SK-N-SH treated with all-trans-retinoic acid at 6 μM for 48 hours (cell line): Measurements from ENCODE around the gene ZFHX3.

Source experiments
- ATAC-seq: fragments of 200-7000 bp; cut with Tn5 transposase; 3 replicates; pipeline ENCODE4 v1.9.1; 2020; ENCODE audit warnings: mild to moderate bottlenecking, moderate library complexity
- ARNTL ChIP-seq: fragments of 450-650 bp; formaldehyde crosslinking; IDR thresholded peaks from 2 replicates; pipeline ENCODE4 v1.5.0; 2020; ENCODE audit warnings: low read depth, mild to moderate bottlenecking, moderate library complexity, borderline replicate concordance
- BACH2 ChIP-seq: fragments of 250-450 bp; sonication (Bioruptor Pico); IDR thresholded peaks from 2 replicates; pipeline ENCODE4 v1.9.0; 2021; ENCODE audit warnings: mild to moderate bottlenecking, borderline replicate concordance
- CREB5 ChIP-seq: fragments of 250-450 bp; sonication (Bioruptor Pico); IDR thresholded peaks from 2 replicates; pipeline ENCODE4 v1.5.1; 2020; ENCODE audit warnings: low read depth, mild to moderate bottlenecking, moderate library complexity
- CSDC2 ChIP-seq: fragments of 250-450 bp; sonication (Bioruptor Pico); IDR thresholded peaks from 2 replicates; pipeline ENCODE4 v1.5.0; 2020; ENCODE audit warnings: mild to moderate bottlenecking, moderate library complexity
- ESRRG ChIP-seq: fragments of 250-450 bp; sonication (Bioruptor Pico); IDR thresholded peaks from 2 replicates; pipeline ENCODE4 v1.6.1; 2021; ENCODE audit warnings: mild to moderate bottlenecking
- GLIS3 ChIP-seq: fragments of 250-450 bp; sonication (Bioruptor Pico); IDR thresholded peaks from 2 replicates; pipeline ENCODE4 v1.5.0; 2020; ENCODE audit warnings: mild to moderate bottlenecking, moderate library complexity
- ISL1 ChIP-seq: fragments of 250-450 bp; sonication (Bioruptor Pico); IDR thresholded peaks from 2 replicates; pipeline ENCODE4 v2.1.2; 2022; ENCODE audit warnings: mild to moderate bottlenecking, moderate library complexity
- OSR1 ChIP-seq: fragments of 250-450 bp; sonication (Bioruptor Pico); IDR thresholded peaks from 2 replicates; pipeline ENCODE4 v1.8.0; 2022; ENCODE audit warnings: moderate library complexity, mild to moderate bottlenecking, inconsistent platforms
- PPARA ChIP-seq: fragments of 250-450 bp; sonication (Bioruptor Pico); IDR thresholded peaks from 2 replicates; pipeline ENCODE4 v1.5.0; 2020; ENCODE audit warnings: mild to moderate bottlenecking, borderline replicate concordance
- RARB ChIP-seq: fragments of 250-450 bp; sonication (Bioruptor Pico); IDR thresholded peaks from 2 replicates; pipeline ENCODE4 v1.8.0; 2021; ENCODE audit warnings: mild to moderate bottlenecking, moderate library complexity
- SNAI2 ChIP-seq: fragments of 250-450 bp; sonication (Bioruptor Pico); IDR thresholded peaks from 2 replicates; pipeline ENCODE4 v1.5.0; 2020; ENCODE audit warnings: mild to moderate bottlenecking, moderate library complexity
- TCF4 ChIP-seq: fragments of 250-450 bp; sonication (Bioruptor Pico); IDR thresholded peaks from 2 replicates; pipeline ENCODE4 v1.8.0; 2021; ENCODE audit warnings: mild to moderate bottlenecking, moderate library complexity, borderline replicate concordance
- ZC3H10 ChIP-seq: fragments of 250-450 bp; sonication (Bioruptor Pico); IDR thresholded peaks from 2 replicates; pipeline ENCODE4 v1.5.1; 2021; ENCODE audit warnings: mild to moderate bottlenecking, moderate library complexity
- ZFP3 ChIP-seq: fragments of 250-450 bp; sonication (Bioruptor Pico); IDR thresholded peaks from 2 replicates; pipeline ENCODE4 v1.5.0; 2020; ENCODE audit warnings: mild to moderate bottlenecking, moderate library complexity
- ZFP30 ChIP-seq: fragments of 450-650 bp; formaldehyde crosslinking; IDR thresholded peaks from 2 replicates; pipeline ENCODE4 v1.5.0; 2022; ENCODE audit warnings: mild to moderate bottlenecking, moderate library complexity
- ZNF565 ChIP-seq: fragments of 450-650 bp; formaldehyde crosslinking; conservative IDR thresholded peaks from 2 replicates; pipeline ENCODE4 v1.5.0; 2020; ENCODE audit warnings: low read depth, mild to moderate bottlenecking, moderate library complexity
- ZNF70 ChIP-seq: fragments of 450-650 bp; formaldehyde crosslinking; IDR thresholded peaks from 2 replicates; pipeline ENCODE4 v1.5.0; 2020; ENCODE audit warnings: mild to moderate bottlenecking, moderate library complexity
- ZNF8 ChIP-seq: fragments of 450-650 bp; formaldehyde crosslinking; IDR thresholded peaks from 2 replicates; pipeline ENCODE4 v1.5.0; 2020; ENCODE audit warnings: mild to moderate bottlenecking, moderate library complexity
- TF ChIP-seq, protein P1 (sequence below): fragments of 250-450 bp; sonication (Bioruptor Pico); IDR thresholded peaks from 2 replicates; pipeline ENCODE4 v1.5.1; 2021; ENCODE audit warnings: mild to moderate bottlenecking, moderate library complexity
- TF ChIP-seq, protein P2 (sequence below): fragments of 250-450 bp; sonication (Bioruptor Pico); IDR thresholded peaks from 2 replicates; pipeline ENCODE4 v1.8.0; 2021; ENCODE audit warnings: low read depth, mild to moderate bottlenecking, moderate library complexity, borderline replicate concordance
- TF ChIP-seq, protein P3 (sequence below): fragments of 250-450 bp; sonication (Bioruptor Pico); IDR thresholded peaks from 2 replicates; pipeline ENCODE4 v1.5.0; 2020; ENCODE audit warnings: mild to moderate bottlenecking, moderate library complexity

Gene ZFHX3

DNA sequence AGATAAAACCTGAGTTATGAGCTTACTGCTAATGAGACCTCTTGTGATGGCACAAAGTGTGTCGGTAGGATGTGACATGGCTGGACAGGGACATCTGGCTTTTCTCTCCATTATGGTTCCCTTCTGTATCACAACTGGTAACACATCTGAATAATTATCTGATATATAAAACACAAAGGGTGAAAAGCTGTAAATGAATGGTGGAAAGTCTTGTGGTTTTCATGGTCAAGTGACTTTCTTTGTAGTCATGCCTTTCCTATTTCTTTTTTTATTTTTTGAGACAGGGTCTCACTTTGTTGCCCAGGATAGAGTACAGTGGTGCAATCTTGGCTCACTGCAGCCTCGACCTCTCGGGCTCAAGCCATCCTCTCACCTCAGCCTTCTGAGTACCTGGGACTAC, 35.3 kb upstream of the ZFHX3 start (continued):
- TF ChIP-seq ISL1 (CRISPR knock-in tag) (no peak), CREB5 (CRISPR knock-in tag) (no peak)
- TF ChIP-seq, all 23 proteins: peak for 0

DNA sequence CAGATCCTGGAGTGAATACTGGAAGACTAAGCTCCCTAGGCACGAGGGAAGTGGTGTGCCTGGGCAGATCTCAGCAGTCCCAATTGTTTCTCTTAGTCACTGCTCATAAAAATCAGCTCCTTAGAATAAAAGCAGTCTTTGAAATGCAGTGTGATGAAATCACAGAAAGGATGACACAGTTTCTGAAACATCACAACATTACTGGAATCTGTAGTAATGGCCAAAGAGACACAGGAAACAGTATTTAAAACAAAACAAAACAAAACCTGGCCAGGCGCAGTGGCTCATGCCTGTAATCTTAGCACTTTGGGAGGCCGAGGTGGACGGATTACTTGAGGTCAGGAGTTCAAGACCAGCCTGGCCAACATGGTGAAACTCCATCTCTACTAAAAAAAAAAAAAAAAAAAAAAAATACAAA, 34.7 kb upstream of the ZFHX3 start:
- TF ChIP-seq ISL1 (CRISPR knock-in tag) = peak; percentile 40
- peak; percentile 90 for ATAC-seq

DNA sequence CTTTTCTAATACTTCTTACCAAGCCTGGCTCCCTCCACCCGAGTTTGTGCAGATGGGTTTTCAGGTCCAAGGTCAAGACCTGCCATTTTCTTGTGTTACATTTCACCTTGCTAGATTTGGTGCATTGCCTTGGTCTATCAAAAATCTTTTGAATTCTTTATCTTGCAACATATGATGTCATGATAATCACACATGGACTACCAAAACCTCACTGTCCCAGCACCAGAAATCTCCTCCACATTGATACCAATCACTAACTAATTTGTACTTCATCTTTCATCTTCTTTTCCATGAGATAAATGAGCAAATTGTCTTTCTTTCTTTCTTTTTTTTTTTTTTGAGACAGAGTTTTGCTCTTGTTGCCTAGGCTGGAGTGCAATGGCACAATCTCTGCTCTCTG, 33.0 kb upstream of the ZFHX3 start:
- ATAC-seq = no peak
- TF ChIP-seq GLIS3 (CRISPR knock-in tag) (no peak), CSDC2 (CRISPR knock-in tag) (no peak), ZNF70 (CRISPR knock-in tag) (no peak), ZNF565 (CRISPR knock-in tag) (no peak), RARB (CRISPR knock-in tag) (no peak), ZNF8 (CRISPR knock-in tag) (no peak), ZFP3 (CRISPR knock-in tag) (no peak), ZC3H10 (CRISPR knock-in tag) (no peak), ESRRG (no peak), BACH2 (CRISPR knock-in tag) (no peak), SNAI2 (CRISPR knock-in tag) (no peak), CREB5 (CRISPR knock-in tag) (no peak), PPARA (CRISPR knock-in tag) (no peak), ZFP30 (CRISPR knock-in tag) (no peak)
- TF ChIP-seq, protein P1, sequence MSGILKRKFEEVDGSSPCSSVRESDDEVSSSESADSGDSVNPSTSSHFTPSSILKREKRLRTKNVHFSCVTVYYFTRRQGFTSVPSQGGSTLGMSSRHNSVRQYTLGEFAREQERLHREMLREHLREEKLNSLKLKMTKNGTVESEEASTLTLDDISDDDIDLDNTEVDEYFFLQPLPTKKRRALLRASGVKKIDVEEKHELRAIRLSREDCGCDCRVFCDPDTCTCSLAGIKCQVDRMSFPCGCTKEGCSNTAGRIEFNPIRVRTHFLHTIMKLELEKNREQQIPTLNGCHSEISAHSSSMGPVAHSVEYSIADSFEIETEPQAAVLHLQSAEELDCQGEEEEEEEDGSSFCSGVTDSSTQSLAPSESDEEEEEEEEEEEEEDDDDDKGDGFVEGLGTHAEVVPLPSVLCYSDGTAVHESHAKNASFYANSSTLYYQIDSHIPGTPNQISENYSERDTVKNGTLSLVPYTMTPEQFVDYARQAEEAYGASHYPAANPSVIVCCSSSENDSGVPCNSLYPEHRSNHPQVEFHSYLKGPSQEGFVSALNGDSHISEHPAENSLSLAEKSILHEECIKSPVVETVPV (CRISPR knock-in tag) = no peak
- TF ChIP-seq, protein P2, sequence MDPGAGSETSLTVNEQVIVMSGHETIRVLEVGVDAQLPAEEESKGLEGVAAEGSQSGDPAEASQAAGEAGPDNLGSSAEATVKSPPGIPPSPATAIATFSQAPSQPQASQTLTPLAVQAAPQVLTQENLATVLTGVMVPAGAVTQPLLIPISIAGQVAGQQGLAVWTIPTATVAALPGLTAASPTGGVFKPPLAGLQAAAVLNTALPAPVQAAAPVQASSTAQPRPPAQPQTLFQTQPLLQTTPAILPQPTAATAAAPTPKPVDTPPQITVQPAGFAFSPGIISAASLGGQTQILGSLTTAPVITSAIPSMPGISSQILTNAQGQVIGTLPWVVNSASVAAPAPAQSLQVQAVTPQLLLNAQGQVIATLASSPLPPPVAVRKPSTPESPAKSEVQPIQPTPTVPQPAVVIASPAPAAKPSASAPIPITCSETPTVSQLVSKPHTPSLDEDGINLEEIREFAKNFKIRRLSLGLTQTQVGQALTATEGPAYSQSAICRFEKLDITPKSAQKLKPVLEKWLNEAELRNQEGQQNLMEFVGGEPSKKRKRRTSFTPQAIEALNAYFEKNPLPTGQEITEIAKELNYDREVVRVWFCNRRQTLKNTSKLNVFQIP = no peak
- TF ChIP-seq, protein P3, sequence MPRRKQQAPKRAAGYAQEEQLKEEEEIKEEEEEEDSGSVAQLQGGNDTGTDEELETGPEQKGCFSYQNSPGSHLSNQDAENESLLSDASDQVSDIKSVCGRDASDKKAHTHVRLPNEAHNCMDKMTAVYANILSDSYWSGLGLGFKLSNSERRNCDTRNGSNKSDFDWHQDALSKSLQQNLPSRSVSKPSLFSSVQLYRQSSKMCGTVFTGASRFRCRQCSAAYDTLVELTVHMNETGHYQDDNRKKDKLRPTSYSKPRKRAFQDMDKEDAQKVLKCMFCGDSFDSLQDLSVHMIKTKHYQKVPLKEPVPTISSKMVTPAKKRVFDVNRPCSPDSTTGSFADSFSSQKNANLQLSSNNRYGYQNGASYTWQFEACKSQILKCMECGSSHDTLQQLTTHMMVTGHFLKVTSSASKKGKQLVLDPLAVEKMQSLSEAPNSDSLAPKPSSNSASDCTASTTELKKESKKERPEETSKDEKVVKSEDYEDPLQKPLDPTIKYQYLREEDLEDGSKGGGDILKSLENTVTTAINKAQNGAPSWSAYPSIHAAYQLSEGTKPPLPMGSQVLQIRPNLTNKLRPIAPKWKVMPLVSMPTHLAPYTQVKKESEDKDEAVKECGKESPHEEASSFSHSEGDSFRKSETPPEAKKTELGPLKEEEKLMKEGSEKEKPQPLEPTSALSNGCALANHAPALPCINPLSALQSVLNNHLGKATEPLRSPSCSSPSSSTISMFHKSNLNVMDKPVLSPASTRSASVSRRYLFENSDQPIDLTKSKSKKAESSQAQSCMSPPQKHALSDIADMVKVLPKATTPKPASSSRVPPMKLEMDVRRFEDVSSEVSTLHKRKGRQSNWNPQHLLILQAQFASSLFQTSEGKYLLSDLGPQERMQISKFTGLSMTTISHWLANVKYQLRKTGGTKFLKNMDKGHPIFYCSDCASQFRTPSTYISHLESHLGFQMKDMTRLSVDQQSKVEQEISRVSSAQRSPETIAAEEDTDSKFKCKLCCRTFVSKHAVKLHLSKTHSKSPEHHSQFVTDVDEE (CRISPR knock-in tag) = no peak

DNA sequence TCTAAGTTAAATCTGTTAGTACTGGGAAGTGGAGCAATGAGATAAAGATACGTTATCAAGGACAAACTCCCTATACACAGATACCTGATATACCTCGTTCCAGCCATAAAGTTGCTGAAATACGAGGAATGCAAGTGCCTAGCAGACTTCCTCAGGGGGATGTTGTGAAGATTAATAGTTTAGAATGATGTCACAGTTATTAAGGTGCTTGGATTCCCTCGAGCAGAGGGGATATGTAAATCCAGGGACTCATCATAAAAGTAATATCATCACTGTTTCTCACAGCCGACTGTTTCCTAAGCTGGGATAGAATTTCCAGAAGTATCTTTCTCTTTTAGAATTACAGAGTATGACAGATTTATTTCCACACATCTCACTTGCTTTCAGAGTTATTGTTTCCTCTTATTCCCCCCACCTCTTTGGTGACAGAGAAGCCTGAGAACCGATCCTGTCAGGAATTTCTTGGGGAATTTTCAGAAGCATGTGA, 28.4 kb upstream of the ZFHX3 start:
- TF ChIP-seq ISL1 (CRISPR knock-in tag) = no peak
- TF ChIP-seq ZNF70 (CRISPR knock-in tag) = no peak
- TF ChIP-seq GLIS3 (CRISPR knock-in tag) = no peak
- TF ChIP-seq, all 23 proteins: peak for 0
- no peak for ATAC-seq

GRCh38 chr16:73074382-73074781, 26.5 kb upstream of the ZFHX3 start:
- no peak for ATAC-seq
- TF ChIP-seq PPARA (CRISPR knock-in tag) (no peak), ISL1 (CRISPR knock-in tag) (no peak), ZNF8 (CRISPR knock-in tag) (no peak), CREB5 (CRISPR knock-in tag) (no peak), ARNTL (CRISPR knock-in tag) (no peak), ZNF70 (CRISPR knock-in tag) (no peak), ZFP30 (CRISPR knock-in tag) (no peak), OSR1 (CRISPR knock-in tag) (no peak), SNAI2 (CRISPR knock-in tag) (no peak), CSDC2 (CRISPR knock-in tag) (no peak), TCF4 (CRISPR knock-in tag) (no peak)
- TF ChIP-seq, protein P2 = no peak
- TF ChIP-seq, protein P1 (CRISPR knock-in tag) = no peak
